ENCODE results near the gene DCAF15. TPM values are rescaled to one million over a fixed set of nuclear protein-coding genes. Genes with fewer than 3 reads are reported as not detected.
"Not testable (repeated sequence)": the region's sequence is repeated elsewhere in the genome, so short reads cannot be mapped to it uniquely, and the experiment has no call there.

The DCAF15 gene
- total RNA-seq, 1 donor from 2014 or later: 6.3 TPM

DNA sequence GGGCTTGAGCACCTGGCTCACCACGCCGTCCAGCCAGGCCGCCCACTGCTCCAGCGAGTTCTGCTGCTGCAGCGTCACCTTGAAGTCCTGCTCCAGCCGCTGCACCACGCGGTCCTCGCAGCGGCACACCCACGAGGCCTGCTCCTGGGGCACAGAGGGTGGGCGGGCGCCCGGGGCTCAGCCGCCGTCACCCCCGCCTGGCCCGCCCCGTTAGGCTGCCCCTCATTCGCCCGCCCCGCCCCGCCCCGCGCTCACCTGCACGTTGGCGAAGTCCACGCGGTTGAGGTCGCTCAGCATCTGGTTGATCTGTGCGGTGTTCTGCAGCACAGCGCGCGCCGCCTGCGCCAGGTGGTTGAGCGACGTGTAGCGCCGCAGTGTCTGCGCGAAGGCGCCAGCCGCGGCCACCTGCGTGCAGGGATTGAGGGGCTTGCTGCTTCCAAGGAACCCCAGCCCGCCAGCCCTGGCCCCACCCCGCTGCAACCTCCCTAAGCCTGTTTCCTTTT lies 11.3 kb downstream of the DCAF15 start:
- Histone ChIP-seq H3K4me3 (ENCODE audit: low read depth, low read length) (no peak overlapping the region), H3K27me3 (ENCODE audit: control insufficient read depth, insufficient read depth, low read length) (no peaks in the 10 kb centered on the region), H3K36me3 (ENCODE audit: control insufficient read depth, insufficient read depth, low read length) (peaks cover 17% of the 10 kb centered on the region)
- FAIRE-seq: no peak
- DNase-seq (ENCODE audit: low read depth): no peak
- TF ChIP-seq, protein P1, sequence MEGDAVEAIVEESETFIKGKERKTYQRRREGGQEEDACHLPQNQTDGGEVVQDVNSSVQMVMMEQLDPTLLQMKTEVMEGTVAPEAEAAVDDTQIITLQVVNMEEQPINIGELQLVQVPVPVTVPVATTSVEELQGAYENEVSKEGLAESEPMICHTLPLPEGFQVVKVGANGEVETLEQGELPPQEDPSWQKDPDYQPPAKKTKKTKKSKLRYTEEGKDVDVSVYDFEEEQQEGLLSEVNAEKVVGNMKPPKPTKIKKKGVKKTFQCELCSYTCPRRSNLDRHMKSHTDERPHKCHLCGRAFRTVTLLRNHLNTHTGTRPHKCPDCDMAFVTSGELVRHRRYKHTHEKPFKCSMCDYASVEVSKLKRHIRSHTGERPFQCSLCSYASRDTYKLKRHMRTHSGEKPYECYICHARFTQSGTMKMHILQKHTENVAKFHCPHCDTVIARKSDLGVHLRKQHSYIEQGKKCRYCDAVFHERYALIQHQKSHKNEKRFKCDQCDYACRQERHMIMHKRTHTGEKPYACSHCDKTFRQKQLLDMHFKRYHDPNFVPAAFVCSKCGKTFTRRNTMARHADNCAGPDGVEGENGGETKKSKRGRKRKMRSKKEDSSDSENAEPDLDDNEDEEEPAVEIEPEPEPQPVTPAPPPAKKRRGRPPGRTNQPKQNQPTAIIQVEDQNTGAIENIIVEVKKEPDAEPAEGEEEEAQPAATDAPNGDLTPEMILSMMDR (IDR thresholded peaks at IDR 0.05; ENCODE audit: insufficient read depth, low read length, severe bottlenecking): no peak

DNA sequence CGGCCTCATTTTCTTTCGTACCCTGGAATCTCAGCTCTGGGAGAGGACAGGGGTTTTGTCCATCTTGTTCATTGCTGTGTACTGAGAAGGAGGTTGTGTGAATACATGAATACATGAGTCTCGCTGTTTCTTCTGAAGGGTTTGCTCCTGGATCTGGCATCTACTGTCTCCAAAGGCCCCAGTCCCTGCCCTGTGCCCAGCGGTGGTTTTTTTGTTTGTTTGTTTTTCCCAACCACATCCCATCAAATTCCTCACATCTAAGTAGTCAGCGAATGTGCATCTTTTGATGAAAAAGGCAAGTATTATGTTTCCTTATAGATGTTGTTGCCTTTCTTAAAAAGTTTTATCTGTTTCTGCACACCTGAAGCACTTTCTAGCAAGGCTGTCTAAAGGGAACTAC lies 12.5 kb downstream of the DCAF15 start:
- TF ChIP-seq, protein P1 (IDR thresholded peaks at IDR 0.05; ENCODE audit: insufficient read depth, low read length, severe bottlenecking): no peak
- FAIRE-seq (no peak), DNase-seq (ENCODE audit: low read depth) (no peak)
- H3K36me3 ChIP-seq (ENCODE audit: control insufficient read depth, insufficient read depth, low read length): peaks cover 13% of the 10 kb centered on the region
- H3K27me3 ChIP-seq (ENCODE audit: control insufficient read depth, insufficient read depth, low read length): no peaks in the 10 kb centered on the region
- H3K4me3 ChIP-seq (ENCODE audit: low read depth, low read length): no peak overlapping the region

DNA sequence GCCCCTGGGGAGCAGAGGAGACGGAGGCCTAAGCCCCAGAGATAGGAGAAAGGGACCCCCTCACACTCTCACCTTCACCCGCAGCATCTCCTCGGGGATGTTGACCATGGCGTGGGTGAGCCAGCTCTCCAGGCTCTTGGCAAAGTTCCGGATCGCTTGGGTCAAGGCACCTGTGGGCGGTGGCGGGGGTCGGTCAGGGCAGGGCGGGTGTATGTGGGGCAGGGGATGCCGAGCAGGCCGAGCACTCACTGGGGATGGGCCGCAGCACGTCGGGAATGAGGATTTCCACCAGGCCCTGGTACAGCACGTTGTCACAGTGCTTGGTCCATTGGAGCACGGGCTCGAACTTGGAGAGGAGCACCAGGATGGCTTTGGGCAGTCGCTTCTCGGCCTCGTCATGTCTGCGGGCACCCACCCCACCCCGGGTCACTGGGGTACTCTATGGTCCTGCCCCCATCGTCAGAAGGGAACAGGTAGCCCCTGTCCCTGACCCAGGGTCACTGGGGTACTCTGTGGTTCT lies 13.1 kb downstream of the DCAF15 start:
- no peaks in the 10 kb centered on the region for H3K27me3 ChIP-seq (ENCODE audit: control insufficient read depth, insufficient read depth, low read length)
- no peak for FAIRE-seq
- peaks cover 8% of the 10 kb centered on the region for H3K36me3 ChIP-seq (ENCODE audit: control insufficient read depth, insufficient read depth, low read length)

DNA sequence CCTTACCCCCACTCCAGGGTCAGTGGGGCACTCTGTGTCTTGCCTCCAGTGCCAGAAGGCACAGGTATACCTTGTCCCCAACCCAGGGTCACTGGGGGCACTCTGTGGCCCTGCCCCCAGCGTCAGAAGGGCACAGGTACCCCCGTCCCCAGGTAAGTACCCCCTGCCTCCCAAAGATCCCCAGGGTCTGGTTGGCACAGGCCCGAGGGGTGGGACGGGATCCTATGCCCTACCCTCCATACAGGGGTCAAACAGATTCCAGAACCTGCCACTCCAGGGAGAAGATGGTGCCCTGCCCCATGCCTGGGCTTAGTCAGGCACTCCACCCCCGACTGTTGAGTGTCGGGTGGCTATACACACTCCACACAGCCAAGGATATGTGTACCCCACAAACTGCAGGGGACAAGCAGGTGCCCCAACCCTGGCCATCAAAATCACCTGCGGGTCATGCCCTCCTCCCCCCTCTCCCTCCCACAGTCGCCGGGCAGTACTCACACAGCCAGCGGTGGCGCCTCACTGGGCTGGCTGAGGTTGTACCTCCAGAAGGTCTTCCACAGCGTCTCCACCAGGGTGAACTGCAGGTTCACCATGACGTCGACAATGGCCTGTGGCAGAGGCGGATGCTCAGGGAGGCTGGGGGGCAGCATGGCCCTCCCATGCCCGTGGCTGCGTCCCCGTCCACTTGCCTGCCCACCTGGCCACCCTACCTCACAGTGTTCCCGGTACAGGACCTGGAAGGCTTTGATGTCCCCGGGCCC lies 13.8 kb downstream of the DCAF15 start:
- no peaks in the 10 kb centered on the region for H3K27me3 ChIP-seq (ENCODE audit: control insufficient read depth, insufficient read depth, low read length)
- TF ChIP-seq, protein P1 (IDR thresholded peaks at IDR 0.05; ENCODE audit: insufficient read depth, low read length, severe bottlenecking): no peak
- H3K36me3 ChIP-seq (ENCODE audit: control insufficient read depth, insufficient read depth, low read length): peaks cover 4% of the 10 kb centered on the region
- FAIRE-seq: no peak
- H3K4me3 ChIP-seq (ENCODE audit: low read depth, low read length): no peak overlapping the region
- no peak for DNase-seq (ENCODE audit: low read depth)

More for the DNA sequence above, 13.1 kb downstream of the DCAF15 start:
- H3K4me3 ChIP-seq (ENCODE audit: low read depth, low read length): no peak overlapping the region
- TF ChIP-seq, protein P1 (IDR thresholded peaks at IDR 0.05; ENCODE audit: insufficient read depth, low read length, severe bottlenecking): no peak
- DNase-seq (ENCODE audit: low read depth): no peak

DNA sequence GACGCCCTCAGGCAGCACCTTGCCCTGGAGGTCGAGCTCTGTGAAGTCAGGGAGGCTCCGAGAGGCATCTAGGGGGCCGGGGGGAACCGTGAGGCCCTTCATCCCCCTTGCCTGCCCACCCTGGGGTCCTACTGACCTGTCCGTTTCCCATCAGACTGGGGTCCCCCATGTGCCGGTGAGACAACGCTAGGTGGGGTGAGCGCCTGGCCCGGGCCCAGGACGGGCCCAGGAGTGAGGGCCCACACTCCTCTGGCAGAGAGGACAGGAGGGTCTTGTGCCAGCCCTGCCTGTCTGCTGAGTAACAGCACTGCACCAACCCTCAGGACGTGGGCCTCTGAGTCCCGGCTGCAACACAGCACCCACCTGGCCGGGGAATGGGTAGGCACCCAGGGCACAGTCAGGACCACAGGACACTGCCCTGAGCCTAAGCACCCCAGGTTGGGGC lies 14.4 kb downstream of the DCAF15 start:
- Histone ChIP-seq H3K4me3 (ENCODE audit: low read depth, low read length) (no peak overlapping the region), H3K27me3 (ENCODE audit: control insufficient read depth, insufficient read depth, low read length) (no peaks in the 10 kb centered on the region), H3K36me3 (ENCODE audit: control insufficient read depth, insufficient read depth, low read length) (peaks cover 4% of the 10 kb centered on the region)
- no peak for DNase-seq (ENCODE audit: low read depth)
- TF ChIP-seq, protein P1 (IDR thresholded peaks at IDR 0.05; ENCODE audit: insufficient read depth, low read length, severe bottlenecking): no peak
- no peak for FAIRE-seq

DNA sequence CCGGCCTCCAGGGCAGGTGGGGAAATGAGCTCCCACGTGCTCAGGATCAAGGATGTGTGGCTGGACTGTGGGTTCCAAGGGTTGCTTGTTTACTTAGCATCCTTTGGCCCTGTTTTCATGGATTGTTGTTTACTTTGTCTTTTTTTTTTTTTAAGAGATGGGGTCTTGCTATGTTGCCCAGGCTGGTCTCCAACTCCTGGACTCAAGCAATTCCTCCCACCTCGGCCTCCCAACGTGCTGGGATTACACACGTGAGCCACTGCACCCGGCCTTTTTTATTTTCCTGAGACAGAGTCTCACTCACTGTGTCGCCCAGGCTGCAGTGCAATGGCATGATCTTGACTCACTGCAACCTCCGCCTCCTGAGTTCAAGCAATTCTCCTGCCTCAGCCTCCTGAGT lies 14.9 kb downstream of the DCAF15 start:
- H3K4me3 ChIP-seq (ENCODE audit: low read depth, low read length); H3K36me3 ChIP-seq (ENCODE audit: control insufficient read depth, insufficient read depth, low read length); FAIRE-seq; DNase-seq (ENCODE audit: low read depth); H3K27me3 ChIP-seq (ENCODE audit: control insufficient read depth, insufficient read depth, low read length): not testable (repeated sequence)
